AG04450 (cell line): ENCODE data around the gene AZU1. TPM values are rescaled to one million over a fixed set of nuclear protein-coding genes. Genes with fewer than 3 reads are reported as not detected.
"Not testable (repeated sequence)": the region's sequence is repeated elsewhere in the genome, so short reads cannot be mapped to it uniquely, and the experiment has no call there.

Experiments used
- CTCF ChIA-PET: fragments of 300-600, 350-600 bp; formaldehyde crosslinking; extraction: SDS; loops from one replicate; lab custom pipeline; 2022; ENCODE audit warnings: antibody characterized with exemption, inconsistent platforms; lab: Charles Lee
- POLR2A ChIA-PET: fragments of 350-600 bp; formaldehyde crosslinking; extraction: SDS; loops from one replicate; lab custom pipeline; 2021; ENCODE audit warnings: antibody characterized with exemption, inconsistent platforms; lab: Yijun Ruan, JAX
- DNase-seq: peaks from one replicate; pipeline ENCODE4 v3.0.0-alpha.2; 2011; ENCODE audit warnings: low read depth, low spot score
- H3K27ac ChIP-seq: one replicate; pipeline ENCODE4 v1.5.1; 2012; ENCODE audit warnings: low read depth, low read length, control low read depth
- H3K27me3 ChIP-seq: one replicate; pipeline ENCODE4 v1.6.0; 2012; ENCODE audit warnings: low read length; ENCODE audit not compliant: control insufficient read depth, insufficient read depth
- H3K4me3 ChIP-seq: 2 replicates; pipeline ENCODE4 v1.5.1; 2011; ENCODE audit warnings: mild to moderate bottlenecking, low read depth, low read length, control low read depth
- H3K9me3 ChIP-seq: 2 replicates; pipeline ENCODE4 v1.5.1; 2012; ENCODE audit warnings: low read length; ENCODE audit not compliant: control insufficient read depth, insufficient read depth
- polyA plus RNA-seq: library from polyadenylated mRNA; depleted of rRNA; stranded (reverse); fragments of >200 nt; gene quantifications from 2 replicates; pipeline ENCODE4 v1.2.3, GENCODE V29; 2011
- TF ChIP-seq, protein P1 (sequence below): IDR thresholded peaks from 2 replicates; pipeline ENCODE4 v1.5.1; 2011; ENCODE audit warnings: low read depth, low read length, control low read depth, inconsistent platforms

AZU1 gene
- polyA plus RNA-seq, 1 experiment, result 0.04 TPM

DNA sequence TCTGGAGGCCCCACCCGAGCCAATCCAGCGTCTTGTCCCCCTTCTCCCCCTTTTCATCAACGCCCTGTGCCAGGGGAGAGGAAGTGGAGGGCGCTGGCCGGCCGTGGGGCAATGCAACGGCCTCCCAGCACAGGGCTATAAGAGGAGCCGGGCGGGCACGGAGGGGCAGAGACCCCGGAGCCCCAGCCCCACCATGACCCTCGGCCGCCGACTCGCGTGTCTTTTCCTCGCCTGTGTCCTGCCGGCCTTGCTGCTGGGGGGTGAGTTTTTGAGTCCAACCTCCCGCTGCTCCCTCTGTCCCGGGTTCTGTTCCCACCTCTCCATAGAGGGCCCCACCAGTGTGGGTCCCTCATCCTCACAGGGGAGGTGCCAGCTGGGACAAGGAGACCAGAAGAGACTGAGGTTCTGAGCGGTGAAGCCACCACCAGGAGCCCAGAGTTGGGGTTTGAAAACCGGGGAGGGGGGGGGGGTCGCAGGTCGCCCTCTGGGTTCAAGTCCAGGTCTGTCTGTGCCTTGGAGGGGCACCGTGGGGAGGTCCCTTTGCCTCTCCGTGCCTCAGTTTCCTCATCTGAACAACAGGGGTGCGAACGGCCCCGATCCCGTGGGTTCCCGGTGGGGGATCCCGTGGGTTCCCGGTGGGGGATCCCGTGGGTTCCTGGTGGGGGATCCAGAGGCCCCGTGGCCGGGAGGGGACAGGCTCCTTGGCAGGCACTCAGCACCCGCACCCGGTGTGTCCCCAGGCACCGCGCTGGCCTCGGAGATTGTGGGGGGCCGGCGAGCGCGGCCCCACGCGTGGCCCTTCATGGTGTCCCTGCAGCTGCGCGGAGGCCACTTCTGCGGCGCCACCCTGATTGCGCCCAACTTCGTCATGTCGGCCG lies 24.7 kb downstream of the AZU1 start, which contains the start of gene ELANE:
TSS of gene ELANE (plus strand) at position 168 of the 878 bp plus-strand sequence. CDS start at position 194, 26 bp downstream.
- TF ChIP-seq, protein P1, sequence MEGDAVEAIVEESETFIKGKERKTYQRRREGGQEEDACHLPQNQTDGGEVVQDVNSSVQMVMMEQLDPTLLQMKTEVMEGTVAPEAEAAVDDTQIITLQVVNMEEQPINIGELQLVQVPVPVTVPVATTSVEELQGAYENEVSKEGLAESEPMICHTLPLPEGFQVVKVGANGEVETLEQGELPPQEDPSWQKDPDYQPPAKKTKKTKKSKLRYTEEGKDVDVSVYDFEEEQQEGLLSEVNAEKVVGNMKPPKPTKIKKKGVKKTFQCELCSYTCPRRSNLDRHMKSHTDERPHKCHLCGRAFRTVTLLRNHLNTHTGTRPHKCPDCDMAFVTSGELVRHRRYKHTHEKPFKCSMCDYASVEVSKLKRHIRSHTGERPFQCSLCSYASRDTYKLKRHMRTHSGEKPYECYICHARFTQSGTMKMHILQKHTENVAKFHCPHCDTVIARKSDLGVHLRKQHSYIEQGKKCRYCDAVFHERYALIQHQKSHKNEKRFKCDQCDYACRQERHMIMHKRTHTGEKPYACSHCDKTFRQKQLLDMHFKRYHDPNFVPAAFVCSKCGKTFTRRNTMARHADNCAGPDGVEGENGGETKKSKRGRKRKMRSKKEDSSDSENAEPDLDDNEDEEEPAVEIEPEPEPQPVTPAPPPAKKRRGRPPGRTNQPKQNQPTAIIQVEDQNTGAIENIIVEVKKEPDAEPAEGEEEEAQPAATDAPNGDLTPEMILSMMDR, result no peak
- H3K27me3 ChIP-seq, result peaks cover 23% of the 10 kb centered on the region
- DNase-seq, result no peak
- H3K9me3 ChIP-seq, result no peaks in the 10 kb centered on the region; the same call in 1 of the 2 replicates
- H3K27ac ChIP-seq, result no peak within 1 kb of the TSS
- no peak within 1 kb of the TSS for H3K4me3 ChIP-seq
- CTCF ChIA-PET, result no interaction called here
- POLR2A ChIA-PET, result no interaction called here

DNA sequence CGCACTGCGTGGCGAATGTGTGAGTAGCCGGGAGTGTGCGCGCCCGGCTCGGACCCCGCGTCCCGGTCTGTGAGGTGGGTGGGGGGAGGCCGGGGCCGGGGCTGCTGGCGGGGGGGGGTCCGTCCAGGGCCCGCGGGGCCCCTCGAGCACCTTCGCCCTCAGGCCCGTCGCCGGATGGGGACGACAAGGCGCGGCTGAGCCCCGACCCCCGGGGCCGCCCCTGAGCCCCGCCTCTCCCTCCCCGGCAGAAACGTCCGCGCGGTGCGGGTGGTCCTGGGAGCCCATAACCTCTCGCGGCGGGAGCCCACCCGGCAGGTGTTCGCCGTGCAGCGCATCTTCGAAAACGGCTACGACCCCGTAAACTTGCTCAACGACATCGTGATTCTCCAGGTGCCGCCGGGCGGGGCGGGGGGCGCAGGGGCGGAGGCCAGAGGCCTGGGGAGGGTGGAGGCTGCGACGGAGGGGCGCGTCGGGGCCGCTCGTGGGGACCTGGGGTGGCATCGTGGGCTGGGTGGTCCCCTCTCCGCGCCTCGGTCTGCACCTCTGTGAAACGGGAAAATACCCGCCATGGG lies 25.5 kb downstream of the AZU1 start:
- POLR2A ChIA-PET, result no interaction called here
- H3K9me3 ChIP-seq, result no peaks in the 10 kb centered on the region; the same call in 1 of the 2 replicates
- H3K27ac ChIP-seq, result no peak overlapping the region
- TF ChIP-seq, protein P1, result no peak
- H3K27me3 ChIP-seq, result peaks cover 17% of the 10 kb centered on the region
- DNase-seq, result no peak
- H3K4me3 ChIP-seq, result no peak overlapping the region
- CTCF ChIA-PET, result no interaction called here

DNA sequence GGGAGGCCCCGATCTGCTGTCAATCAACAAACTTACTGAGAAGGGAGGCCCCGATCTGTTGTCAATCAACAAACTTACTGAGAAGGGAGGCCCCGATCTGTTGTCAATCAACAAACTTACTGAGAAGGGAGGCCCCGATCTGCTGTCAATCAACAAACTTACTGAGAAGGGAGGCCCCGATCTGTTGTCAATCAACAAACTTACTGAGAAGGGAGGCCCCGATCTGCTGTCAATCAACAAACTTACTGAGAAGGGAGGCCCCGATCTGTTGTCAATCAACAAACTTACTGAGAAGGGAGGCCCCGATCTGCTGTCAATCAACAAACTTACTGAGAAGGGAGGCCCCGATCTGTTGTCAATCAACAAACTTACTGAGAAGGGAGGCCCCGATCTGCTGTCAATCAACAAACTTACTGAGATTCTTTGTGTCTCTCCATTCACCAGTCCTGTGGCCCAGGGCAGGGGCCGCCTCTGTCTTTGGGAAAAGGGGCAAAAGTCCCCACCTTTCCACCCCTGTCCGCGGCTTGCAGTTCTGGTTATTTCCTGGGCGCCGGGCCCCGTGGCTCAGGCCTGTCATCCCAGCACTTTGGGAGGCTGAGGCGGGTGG lies 26.1 kb downstream of the AZU1 start:
- POLR2A ChIA-PET, result interaction anchor here (0.7 kb wide), 1 partner anchor 10 kb away, joined by 3 read pairs; no protein-coding TSS in a partner anchor
- H3K27ac ChIP-seq, H3K9me3 ChIP-seq, DNase-seq, H3K4me3 ChIP-seq, CTCF ChIA-PET: not testable (repeated sequence)
- H3K27me3 ChIP-seq, result peaks cover 14% of the 10 kb centered on the region

DNA sequence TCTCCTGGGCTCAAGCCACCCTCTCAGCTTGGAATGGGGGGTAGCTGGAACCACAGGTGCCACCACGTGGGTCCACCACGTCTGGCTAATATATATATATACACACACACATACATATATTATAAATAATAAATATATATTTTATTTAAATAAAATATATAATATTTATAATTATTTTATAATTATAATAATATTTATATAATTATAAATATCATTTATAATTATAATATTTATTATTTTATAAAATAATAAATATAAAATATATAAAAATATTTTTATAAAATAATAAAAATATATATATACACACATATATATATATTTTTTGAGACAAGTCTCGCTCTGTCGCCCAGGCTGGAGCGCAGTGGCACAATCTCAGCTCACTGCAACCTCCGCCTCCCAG lies 26.9 kb downstream of the AZU1 start:
- Histone ChIP-seq H3K4me3 (no peak overlapping the region), H3K27me3 (peaks cover 16% of the 10 kb centered on the region), H3K9me3 (no peaks in the 10 kb centered on the region; the same call in 1 of the 2 replicates), H3K27ac (no peak overlapping the region)
- ChIA-PET CTCF (no interaction called here), POLR2A (interaction anchor here (0.7 kb wide), 2 partner anchors 9 to 39 kb away, joined by 3 read pairs; no protein-coding TSS in a partner anchor)
- TF ChIP-seq, protein P1, result no peak
- DNase-seq, result no peak

DNA sequence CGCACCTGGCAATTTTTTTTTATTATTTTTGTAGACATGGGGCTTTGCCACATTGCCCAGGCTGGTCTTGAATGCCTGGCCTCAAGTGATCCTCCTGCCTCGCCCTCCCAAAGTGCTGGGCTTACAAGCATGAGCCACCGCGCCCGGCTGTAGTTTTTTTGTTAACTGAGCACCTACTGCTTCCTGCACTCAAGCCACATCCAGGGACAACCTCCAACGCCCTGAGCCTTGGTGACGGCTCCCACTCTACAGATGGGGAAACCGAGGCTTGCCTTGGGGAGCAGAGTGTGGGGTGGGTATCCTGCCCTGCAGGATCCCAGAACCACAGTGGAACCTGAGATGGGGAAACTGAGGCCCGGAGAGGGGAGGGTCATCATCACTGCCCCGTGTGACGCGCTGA lies 27.5 kb downstream of the AZU1 start:
- DNase-seq, result no peak
- ChIA-PET CTCF (no interaction called here), POLR2A (no interaction called here)
- H3K4me3 ChIP-seq, result no peak overlapping the region
- no peak overlapping the region for H3K27ac ChIP-seq
- no peaks in the 10 kb centered on the region; the same call in 1 of the 2 replicates for H3K9me3 ChIP-seq
- H3K27me3 ChIP-seq, result peaks cover 16% of the 10 kb centered on the region
- TF ChIP-seq, protein P1, result no peak
